CD4-positive, alpha-beta T cell treated with Interleukin-4 for 4 hours (primary cell): ENCODE measurements around the gene EMD.

ENCODE experiments used
- DNase-seq: peaks from one replicate; pipeline ENCODE4 v3.0.0-alpha.2; 2020

EMD gene

DNA sequence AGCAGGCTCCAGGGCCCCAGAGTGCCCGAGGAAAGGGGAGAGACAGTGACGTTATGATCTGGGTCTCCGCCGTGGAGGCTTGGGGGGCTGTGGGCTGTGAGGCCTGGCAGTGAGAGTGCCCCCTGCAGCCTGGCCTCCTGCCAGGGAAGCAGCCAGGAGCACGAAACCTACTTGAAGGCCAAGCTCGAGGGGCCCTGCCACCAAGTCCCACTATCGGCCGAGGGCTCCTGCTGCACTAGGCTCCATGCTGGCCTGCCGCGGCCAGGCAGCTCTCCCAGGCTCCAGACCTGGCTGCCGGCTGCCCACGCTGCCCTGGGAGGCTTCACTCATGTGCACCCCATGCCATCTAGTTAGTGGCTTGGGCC, 23.3 kb upstream of the EMD start:
- no peak for DNase-seq

DNA sequence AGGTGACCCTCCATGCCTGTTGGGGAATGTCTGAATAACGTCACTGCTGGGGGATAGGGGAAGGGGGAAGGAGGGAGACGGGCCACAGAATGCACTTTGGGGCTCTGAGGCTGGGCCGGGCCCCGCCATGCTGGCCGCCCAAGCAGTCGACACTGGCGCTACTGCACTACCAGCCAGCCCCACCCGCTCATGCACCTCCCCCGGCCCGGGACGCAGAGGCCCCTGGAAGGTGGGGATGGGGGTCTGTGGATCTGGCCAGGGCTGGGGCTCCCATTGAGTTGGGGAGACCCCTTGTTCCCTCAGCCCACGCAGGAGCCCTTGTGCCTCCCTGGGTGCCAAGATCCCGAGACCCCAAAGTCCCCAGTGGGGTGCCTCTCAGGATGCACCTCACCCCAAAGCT, 22.5 kb upstream of the EMD start:
- no peak for DNase-seq

DNA sequence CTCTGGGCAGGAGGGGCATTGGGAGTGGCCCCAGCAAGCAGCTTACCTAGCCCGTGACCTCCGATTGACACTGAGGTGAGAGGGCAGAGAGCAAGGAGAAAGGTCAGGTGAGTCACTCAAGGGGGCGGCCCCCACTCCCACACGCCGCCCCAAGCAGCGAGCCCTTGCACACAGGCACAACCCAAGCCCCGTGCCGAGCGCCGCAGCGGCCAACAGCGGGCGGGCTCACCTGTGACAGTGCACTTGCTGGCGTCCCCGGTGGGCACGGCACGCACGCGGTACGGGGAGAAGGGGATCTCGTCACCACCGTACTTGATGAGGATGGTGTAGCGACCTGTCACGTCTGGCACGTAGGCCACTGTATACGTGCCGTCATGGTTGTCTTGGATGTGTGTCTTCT, 21.9 kb upstream of the EMD start:
- no peak for DNase-seq

DNA sequence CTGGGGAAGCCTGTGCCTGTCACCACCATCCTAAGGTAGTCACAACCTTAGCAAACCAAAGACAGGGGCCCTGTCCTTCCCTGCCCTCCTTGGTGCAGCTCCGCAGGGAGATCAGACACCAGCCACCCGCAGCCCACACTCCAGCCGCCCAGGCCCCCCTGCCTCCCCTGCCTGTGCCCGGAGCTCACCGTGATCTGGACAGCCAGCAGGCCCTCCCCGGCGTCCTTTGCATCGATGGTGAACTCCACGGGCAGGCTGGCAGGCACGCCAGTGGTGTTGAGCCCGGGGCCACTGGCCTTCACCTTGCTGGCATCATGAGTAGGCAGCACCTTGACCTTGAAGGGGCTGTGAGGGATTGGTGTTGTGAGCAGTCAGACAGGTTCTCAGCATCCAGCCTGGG, 21.1 kb upstream of the EMD start:
- no peak for DNase-seq

DNA sequence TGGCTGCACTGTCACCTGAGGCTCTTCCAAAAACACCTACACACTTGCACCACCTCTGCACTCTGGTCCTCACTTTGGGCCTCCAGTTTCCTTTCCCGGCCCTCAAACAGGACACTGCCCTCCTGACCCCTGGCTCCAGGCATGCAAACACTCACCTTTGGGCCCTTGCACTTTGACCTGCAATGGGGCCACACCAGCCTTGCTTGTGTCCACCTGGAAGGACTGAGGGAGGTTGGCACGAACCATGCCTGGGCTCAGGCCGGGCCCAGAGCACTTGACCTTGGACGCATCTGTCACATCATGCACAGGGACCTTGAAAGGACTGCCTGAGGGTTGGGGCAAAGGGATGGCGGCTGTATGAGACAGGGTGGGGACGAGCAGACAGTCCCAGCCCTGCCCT, 20.3 kb upstream of the EMD start:
- DNase-seq = no peak

DNA sequence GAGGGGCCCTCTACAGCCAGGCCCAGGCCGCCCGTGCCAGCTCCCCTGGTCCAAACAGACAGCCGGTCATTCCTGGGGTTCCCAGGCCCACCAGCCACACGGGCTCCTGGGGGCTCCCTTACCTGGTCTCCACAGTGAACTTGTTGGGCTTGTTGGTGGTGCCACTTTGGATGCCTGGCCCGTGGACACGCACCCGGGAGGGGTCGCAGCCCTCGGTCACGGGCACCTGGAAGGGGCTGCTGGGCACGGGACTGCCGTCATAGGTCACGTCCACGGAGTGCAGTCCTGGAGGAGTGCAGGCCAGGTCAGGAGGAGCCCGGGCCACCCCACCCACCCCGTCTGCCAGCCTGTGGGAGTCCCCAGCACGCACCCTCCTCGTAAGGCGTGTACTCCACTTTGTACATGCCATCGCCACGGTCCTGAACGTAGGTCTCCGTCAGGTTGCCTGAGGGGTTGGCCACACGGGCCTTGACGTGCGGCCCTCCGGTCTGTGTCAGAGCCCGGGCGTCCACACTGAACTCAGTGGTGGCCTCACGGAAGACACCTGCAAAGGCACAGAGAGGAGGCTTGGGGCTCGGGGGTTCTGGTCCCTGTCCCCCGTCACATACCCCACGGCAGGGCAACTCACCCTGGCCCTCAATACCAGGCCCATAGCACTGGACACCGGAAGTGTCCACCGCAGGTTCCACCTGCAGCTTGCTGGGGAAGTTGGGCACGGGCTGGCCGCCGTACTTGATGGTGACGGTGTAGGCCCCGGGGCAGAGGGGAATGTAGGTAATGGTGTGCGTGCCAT, 19.5 kb upstream of the EMD start:
- DNase-seq = no peak

DNA sequence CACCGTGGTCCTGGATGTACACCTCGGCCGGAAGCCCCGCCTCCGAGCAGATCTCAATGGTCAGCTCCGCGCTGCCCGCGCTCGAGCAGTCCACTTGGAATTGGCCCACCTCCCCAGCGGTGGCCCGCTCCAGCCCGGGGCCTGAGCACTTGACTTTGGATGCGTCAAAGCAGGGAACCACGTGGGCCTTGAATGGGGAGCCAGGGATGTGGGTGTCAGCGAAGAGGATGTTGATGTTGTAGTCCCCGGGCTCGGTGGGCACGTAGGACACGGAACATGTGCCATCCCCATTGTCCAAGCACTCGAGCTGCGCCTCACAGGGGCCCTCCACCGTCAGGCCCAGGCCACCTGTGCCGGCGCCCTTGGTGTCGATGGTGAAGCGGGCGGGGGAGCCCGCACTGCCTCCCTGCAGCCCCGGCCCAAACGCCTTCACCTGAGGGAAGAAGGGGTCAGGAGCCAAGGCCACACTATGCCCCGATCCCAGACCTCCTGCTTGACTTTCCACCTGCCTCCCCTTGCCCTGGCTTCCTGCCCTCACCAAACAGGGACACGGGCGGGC, 18.9 kb upstream of the EMD start:
- no peak for DNase-seq

DNA sequence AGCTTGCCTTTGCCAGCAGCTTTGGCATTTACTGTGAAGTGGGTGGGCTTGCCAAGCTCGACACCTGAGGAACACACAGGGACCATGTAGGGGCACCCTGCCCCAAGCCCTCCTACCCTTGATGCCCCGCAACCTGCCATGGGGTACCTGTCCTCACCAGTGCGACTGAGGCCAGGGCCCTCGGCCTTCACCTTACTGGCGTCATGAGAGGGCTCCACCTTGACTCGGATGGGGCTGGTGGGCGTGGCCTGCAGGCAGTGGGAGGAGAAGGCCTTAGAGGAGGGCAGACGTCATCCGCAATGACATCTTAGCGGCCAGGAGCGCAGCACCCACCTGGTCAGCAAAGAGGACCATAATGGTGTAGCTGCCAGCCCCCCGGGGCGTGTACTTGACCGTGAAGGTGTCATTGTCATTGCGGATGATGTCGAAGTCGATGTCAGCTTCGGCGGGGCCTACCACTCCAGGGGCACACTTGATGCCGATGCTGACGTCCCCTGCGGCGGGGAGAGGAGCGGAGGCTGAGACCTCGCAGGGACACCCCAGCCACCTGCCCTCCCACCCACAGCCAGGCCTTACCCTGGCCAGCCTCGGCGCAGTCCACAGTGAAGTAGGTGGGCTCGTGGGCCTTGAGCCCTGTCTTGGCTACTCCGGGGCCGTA, 16.9 kb upstream of the EMD start:
- no peak for DNase-seq

DNA sequence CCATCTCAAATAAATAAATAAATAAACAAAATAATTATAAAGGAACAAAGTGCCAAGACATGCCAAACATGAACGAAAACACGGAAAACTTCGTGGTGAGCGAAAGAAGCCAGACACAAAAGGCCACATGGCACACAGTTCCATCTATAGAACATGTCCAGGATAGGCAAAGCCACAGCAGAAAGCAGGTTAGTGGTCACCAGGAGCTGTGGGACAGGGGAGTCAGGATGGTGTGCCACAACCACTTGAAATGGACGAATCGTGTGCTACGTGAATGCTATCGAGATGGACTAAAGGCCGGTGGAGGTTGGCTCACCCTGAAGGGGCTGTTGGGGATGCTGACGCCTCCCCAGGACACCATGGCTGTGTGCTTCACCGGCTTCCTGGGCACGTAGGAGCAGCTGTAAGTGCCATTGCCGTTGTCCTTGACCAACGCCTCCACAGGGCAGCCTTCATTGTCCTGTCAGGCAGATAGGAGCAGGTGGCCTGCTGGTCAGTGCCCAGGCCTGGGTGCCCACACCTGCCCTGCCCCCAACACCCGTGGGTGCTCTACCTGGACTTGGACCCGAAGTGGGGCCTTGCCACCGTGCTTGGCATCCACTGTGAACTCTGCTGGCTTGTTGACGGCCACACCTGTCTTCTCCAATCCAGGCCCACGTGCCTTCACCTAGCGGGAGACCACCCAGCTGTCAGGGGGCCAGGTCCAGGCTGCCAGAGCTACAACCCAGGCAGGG, 15.2 kb upstream of the EMD start:
- no peak for DNase-seq

DNA sequence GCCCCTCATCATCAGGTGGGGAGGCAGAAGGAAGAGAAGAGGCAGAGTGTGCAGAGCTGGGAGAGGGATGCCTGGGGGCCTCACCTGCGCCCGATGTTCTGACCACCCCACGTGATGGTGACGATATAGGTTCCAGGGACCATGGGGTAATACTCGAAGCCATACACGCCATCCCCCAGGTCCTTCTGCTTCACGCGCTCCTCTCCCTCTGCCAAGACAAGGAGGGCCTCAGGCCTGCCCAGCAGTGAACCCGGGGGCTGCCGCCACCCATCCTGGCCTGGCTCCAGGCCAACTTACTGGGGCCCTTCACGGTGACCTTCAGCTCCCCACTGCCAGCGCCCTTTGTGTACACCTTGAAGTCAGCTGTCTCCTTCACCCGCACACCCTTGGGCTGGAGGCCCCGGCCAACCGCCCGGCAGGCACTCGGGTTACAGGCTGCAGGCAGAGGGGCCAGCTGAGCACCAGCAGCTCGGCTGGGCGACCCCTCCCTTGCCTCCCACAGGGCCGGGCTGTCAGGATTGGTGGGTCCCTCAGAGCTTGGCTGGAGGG, 14.0 kb upstream of the EMD start:
- DNase-seq = no peak

DNA sequence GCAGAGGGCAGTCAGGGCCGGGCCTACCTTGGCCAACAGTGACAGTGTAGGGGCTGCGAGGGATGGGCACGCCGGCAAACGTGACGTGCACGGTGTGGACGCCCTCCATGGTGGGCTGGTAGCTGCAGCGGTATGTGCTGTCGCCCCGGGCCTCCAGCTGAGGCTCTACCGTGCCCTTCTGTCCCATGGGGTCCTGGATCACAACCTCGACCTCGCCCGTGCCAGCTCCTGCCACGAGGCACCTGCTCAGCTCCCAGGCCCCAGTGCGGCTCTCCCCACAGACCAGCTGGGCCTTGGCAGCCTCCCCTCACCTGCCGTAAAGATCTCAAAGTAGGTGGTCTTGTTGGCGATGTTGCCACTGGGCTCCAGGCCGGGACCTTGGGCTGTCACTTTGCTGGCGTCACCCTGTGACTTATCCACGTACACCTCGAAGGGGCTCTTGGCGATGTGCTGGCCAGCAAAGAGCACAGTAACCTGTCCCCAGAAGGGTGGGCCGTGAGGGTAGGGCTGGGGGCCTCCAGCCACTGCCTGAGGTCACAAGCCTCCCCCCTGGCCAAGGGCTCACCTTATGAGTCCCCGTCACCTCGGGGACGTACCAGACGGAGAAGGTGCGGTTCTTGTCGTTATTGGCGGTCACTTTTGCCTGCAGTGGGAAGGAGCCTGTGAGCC, 13.0 kb upstream of the EMD start:
- no peak for DNase-seq

DNA sequence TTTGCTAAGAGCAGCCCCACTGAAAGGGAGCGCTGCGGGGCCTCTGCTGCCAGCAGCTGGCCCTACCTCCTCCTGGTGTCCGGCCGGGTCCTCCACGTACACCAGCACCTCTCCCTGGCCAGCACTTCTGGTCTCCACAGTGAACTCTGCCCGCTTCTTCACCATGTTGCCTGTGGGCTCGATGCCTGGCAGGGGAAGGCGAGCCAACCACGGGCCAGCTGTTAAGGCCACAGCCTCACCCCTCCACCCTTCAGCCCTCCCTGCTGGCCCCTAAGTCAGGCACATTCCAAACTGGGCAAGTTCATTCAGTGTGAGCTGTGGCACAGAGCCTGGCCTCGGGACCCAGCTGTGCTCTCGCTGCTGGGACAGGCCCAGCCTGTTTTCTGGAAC, 12.4 kb upstream of the EMD start:
- DNase-seq = no peak

DNA sequence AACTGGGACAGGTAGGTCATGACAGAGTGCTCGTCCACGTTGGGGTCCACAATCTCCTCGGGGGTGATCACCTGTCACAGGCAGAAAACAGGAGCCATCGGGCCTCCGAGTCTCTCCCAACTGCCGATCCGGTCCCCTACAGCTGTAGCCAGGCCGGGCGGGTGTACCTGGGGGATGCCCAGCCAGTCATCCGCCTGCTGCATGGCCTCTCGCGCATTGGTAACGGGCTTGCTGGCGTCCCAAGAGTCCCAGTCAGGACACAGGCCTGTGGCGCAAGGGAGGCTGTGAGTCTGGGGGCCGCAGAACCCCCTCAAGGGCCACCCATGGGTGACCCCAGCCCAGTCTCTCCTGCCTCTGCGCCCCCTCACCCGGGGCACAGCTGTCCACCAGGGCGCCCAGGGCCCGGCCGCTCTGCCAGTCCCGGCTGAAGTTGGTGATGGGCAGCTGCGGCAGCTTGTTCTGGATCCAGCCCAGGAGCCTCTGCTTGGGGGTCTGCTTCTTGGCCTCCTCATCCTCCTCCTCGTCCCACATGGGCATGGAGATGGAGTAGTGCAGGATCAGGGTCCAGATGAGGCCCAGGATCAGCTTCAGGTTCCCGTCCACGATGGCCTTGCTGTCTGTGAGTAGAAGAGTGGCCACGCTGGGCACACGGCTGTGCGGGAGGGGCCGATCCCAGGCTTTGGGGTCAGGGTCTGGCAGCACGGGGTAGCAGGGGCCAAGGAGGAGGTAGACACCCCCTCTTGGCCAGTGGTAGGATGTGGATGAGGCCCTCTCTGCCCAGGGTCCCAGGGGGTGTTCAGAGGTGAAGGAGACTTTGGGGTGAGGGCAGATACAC, 11.4 kb upstream of the EMD start:
- DNase-seq = no peak

DNA sequence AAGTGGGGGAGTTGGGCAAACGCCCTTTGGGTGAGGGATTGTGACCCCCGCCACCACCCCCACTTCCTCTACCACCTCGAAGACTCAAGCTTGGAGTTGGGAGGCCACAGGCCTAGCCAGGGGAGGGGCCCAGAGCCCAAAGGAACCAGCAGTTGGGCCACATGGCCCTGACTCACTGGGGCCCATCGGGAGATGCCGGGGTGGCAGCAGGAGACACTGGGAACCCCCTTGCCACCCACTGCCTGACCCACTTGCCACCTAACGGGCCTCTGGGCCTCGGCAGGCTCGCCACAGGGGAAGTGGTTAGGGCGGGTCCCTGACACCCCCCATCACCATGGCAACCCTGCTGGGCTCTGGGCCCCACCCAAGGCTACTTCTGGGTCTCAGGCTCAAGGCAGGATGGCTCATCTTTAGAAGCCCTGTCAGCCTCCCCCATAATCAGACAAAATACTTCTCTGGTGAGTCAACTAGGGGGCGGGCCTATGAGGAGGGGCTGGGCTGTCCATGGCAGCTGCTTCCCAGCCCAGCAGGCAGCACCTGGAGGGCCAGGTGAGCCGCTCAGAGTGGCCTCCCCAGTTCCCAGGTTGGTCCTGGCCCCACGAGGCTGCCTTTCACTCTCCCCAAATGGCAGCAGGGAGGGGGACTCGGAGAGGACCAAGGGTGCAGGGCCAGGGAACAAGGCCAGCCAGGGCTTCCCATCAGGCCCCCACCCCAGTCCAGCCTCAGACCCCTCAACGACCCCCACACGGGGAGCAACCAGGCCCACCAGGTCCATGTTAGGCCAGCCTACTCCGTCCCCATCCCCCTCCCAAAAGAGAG, 10.3 kb upstream of the EMD start:
- DNase-seq = peak; percentile 98

DNA sequence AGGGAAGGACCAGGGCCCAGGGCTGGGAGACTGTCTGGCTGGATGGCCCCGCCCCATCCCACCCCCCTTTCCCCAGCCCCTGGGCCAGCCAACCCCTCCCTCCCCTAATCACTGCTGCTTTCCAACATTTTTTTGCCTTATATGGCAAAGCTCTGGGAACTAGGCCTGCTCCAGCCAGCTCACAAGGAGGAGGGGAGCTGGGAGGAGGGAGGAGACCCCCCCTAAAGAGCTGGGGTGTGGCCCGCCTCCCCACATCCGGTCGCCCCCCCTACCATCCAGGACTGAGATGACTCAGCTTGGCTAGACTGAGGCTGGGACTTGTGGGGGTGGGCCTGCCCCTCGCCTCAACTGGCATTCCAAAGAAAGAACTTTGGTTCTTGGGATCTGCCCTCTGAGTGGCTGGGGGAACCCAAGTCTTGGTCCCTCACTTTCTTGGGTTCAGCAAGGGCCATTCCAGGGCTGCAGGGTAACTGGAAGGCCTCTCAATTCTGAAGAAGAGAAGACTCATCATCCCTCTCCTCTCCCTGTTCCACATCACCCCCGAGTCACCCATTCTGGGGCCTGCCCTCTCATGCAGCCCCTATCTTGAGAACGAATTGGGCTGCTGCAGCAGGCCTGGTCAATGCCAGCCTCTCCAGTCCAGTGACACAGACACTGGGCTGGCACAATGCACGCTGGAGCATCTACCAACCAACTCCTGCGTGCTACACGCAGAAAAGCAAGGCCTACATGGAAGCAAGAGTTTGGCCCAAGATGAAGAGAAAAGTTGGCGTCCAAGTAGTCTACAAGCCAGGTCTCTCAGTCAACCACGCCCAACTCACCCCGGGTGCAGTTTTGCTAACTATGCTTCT, 9.4 kb upstream of the EMD start:
- peak; percentile 87 for DNase-seq

DNA sequence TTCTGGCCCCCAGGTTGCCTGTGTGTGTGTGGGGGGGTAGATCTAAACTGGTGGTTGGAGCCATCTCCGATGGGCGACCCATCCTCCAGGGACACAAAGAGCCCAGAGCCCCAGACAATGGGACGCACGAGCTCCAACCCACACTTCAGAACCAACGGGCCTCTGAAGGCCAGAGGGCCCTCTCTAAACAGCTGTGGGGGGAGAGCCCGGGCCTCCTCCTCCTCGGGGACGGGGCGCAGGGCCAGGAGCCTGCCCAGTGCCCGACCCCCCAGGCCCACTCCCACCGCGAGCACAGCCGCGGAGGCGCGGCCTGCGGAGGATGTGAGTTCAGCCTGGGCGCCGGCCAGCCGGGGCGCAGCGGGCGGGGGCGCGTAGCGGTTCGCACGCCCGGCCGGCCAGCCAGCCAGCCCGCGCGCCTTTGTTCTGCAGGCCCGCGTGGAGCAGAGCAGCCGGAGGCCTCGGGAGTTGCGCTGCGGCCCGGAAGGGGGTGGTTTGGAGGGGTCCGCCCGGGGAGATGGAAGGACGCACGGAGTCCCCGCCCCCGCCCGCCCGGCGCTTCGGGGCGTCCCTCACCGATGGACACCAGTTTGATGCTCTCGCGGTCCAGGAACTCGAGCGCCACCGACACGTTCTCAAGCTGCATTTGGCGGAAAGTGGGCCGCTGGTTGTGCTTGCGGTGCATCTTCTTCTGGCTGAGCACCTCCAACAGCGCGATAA, 8.6 kb upstream of the EMD start:
- no peak for DNase-seq

DNA sequence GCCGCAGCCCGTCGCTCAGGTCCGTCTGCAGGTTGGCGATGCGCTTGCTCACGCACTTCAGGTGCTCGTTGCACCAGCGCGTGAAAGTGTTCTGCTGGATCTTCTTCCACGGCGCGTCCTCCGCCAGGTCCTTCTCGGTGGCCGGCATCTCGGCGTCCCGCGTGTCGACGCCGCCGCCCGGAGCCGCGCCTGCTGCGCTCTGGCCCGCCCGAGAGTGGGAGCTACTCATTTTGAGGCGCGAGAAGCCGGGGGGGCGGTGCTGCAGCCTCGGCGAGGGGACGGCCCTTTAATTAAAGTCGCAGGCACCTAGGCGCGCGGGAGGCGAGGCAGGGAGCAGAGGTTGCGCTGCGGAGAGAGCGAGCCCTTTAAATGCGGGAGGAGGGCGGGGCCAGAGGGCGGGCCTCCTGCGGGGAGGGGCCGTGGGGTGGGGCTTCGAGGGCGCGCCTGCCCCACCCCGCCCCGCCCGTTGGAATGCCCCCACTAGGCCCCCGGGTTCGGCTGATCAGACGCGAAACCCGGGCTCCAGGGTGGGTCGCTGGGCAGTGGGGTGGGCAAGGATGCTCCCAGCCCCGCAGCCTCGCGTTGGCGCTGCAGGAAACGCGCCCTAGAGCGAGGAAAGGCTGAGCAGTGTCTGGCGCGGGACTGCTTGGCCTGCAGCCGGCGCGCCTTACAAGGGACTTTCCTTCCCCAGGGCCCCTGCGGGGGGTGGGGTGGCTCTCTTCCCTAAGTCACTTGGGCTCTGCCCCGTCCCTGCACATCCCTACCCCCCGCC, 7.9 kb upstream of the EMD start:
- DNase-seq = peak; percentile 95

DNA sequence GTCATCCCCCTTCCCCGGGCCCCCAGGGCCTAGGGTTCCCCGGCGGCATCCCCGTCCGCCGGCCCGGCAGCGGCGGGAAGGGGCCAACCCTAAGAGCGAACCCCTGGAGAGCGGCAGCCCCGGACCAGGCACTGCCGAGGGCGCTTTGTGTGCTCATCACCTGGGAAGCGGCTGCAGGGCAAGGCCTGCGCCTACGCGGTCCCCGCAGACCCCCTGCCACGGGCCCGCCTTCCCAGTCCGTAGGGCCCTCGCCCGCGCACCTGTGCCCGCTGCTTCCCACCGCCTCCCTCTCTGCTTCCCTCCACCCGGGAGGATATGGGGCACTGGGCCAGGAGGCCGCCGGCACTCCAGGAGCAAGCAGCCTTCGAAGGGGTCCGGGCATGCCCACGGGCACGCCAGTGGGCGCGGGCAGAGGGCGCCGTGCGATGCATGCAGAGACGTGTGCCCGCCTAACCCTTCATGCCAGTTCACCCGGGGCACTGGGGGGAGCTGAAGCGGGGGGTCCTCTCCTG, 7.2 kb upstream of the EMD start:
- DNase-seq = no peak
